ENCODE results near the gene MPPED2. TPM values are rescaled to one million over a fixed set of nuclear protein-coding genes. Genes with fewer than 3 reads are reported as not detected.

MPPED2 gene
- total RNA-seq, 4 donors from 2014 or later: 1.4 to 17.9 (median 5.3) TPM

DNA sequence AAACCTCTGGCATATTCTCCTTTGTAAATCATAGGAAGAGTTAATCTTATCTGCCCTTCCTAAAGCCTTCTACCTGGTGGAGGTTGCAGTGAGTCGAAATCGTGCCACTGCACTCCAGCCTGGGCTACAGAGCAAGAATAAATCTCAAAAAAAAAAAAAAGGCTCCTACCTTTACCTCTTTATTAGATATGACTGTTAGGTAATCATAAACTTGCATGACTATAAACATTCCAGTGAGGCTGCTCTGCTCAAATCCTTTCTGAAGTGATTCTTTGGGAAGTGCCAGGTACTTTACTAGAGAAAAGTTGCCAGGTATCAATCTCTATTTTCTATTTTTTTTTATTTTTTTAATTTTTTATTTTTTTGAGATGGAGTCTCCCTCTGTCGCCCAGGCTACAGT is 59.6 kb downstream of the MPPED2 start:
- no peak for ATAC-seq
- H3K9me3 ChIP-seq: no peaks in the 10 kb centered on the region
- H3K27ac ChIP-seq: no peak overlapping the region
- H3K4me3 ChIP-seq: no peak overlapping the region
- H3K4me1 ChIP-seq: no peaks in the 10 kb centered on the region
- H3K27me3 ChIP-seq: no peaks in the 10 kb centered on the region
- TF ChIP-seq POLR2A (IDR thresholded peaks at IDR 0.05): no peak
- TF ChIP-seq POLR2AphosphoS5 (IDR thresholded peaks at IDR 0.05): no peak
- TF ChIP-seq, protein P1, sequence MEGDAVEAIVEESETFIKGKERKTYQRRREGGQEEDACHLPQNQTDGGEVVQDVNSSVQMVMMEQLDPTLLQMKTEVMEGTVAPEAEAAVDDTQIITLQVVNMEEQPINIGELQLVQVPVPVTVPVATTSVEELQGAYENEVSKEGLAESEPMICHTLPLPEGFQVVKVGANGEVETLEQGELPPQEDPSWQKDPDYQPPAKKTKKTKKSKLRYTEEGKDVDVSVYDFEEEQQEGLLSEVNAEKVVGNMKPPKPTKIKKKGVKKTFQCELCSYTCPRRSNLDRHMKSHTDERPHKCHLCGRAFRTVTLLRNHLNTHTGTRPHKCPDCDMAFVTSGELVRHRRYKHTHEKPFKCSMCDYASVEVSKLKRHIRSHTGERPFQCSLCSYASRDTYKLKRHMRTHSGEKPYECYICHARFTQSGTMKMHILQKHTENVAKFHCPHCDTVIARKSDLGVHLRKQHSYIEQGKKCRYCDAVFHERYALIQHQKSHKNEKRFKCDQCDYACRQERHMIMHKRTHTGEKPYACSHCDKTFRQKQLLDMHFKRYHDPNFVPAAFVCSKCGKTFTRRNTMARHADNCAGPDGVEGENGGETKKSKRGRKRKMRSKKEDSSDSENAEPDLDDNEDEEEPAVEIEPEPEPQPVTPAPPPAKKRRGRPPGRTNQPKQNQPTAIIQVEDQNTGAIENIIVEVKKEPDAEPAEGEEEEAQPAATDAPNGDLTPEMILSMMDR (IDR thresholded peaks at IDR 0.05): no peak
- TF ChIP-seq EP300 (IDR thresholded peaks at IDR 0.05): no peak
- no peaks in the 10 kb centered on the region for H3K36me3 ChIP-seq
- WGBS, 2 donors (ENCODE audit: low coverage in 1 of 2): 75 to 100% methylated on average over 2 to 3 of the region's 3 CpGs

DNA sequence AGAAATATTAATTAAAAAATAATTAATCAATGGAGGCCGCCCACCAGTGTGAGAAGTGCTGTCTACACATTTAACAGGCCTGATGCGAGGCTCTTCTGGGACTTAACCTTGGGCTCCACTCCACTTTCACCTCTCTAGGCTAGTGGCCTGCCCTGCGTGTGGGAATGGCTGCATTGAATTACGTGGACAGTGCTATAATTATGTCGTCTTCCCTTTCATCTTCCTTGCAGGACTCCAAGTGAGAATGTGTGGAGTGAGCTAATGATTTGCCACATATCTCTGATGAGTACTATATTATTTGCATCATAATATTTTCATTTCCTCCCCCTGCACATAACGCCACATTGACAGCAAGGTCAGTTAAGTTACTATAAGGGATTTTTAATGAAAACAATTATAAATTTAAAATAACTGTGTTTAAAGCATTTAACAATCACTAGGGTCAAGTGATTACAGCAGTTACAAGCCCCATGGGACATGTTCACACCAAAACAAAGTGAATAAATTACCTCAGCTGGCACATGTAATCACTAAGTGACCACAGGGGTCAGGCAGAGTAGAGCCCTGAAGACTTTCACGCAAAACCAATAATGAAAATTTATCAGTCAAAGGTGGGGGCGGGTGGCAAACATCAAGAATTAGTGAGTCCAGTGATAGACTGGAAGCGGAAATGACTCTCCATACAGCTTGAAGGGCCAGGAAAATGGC is 63.5 kb downstream of the MPPED2 start:
- H3K27ac ChIP-seq: no peak overlapping the region
- TF ChIP-seq, protein P1 (IDR thresholded peaks at IDR 0.05): no peak
- no peaks in the 10 kb centered on the region for H3K4me1 ChIP-seq
- H3K36me3 ChIP-seq: no peaks in the 10 kb centered on the region
- H3K9me3 ChIP-seq: no peaks in the 10 kb centered on the region
- no peak overlapping the region for H3K4me3 ChIP-seq
- ATAC-seq: no peak
- no peaks in the 10 kb centered on the region for H3K27me3 ChIP-seq
- 85 to 96% methylated on average over 4 to 8 of the region's 9 CpGs for WGBS, 2 donors (ENCODE audit: low coverage in 1 of 2)

DNA sequence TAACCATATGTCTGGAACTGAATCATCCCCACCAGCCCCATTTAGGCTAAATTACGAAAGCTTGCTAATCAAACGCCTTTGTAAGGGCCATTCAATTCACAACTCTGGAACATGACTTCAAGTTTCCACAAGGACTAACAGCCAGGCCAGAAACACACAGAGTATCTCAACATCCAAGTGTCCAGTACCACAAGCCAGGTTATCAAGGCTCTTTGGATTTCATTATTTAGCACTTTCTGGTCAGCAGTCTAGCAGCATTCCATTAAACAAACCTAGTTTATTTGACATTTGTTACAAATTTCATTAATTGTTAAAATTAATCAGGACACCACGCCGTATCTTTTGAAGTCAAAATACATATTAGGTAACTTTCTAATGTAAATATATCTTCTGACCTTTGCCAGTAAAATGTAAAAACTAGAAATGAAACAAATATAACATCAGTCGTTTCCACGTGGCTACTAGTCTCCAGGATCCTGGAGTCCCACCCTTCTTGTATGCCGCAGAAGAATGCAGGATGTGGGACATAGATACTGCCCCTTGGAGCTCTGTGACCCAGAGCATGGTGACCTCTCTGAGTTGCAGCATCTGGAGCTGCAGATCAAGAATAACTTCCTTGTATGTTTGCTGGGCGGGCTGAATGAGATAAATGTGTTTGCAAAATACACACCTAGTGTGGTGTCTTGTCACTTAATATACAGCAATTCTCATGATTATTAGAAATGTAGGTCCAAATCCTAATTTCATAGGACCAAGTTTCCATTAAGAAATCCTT is 64.7 kb downstream of the MPPED2 start:
- H3K27me3 ChIP-seq: no peaks in the 10 kb centered on the region
- H3K27ac ChIP-seq: no peak overlapping the region
- WGBS, 2 donors (ENCODE audit: low coverage in 1 of 2): 67 to 68% methylated on average over 7 to 8 of the region's 8 CpGs
- TF ChIP-seq EP300 (IDR thresholded peaks at IDR 0.05): no peak
- no peak for TF ChIP-seq POLR2AphosphoS5 (IDR thresholded peaks at IDR 0.05)
- TF ChIP-seq POLR2A (IDR thresholded peaks at IDR 0.05): no peak
- TF ChIP-seq, protein P1 (IDR thresholded peaks at IDR 0.05): no peak
- H3K9me3 ChIP-seq: no peaks in the 10 kb centered on the region
- no peak overlapping the region for H3K4me3 ChIP-seq
- H3K4me1 ChIP-seq: no peaks in the 10 kb centered on the region
- no peak for ATAC-seq
- no peaks in the 10 kb centered on the region for H3K36me3 ChIP-seq

DNA sequence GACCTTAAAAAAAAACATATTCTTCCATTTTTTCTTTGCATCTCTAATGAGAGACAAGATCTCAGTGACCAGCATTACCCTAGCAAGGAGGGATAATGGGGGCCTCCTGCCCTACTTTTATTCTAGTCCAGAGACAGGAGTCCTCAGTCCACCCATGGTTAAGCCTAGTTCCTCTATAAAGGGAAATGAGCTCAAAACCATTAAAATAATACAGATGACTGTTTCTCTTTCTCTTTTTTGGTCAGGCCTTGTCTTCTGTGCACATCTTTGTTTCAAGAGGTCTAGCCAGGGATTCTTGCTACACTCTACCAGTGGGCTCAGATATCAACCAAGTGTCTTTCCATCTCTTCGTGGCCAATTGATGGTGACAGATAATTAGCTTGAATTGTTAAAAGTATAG is 73.1 kb downstream of the MPPED2 start:
- no peak overlapping the region for H3K27ac ChIP-seq
- H3K9me3 ChIP-seq: no peaks in the 10 kb centered on the region
- no peak for TF ChIP-seq POLR2AphosphoS5 (IDR thresholded peaks at IDR 0.05)
- no peaks in the 10 kb centered on the region for H3K27me3 ChIP-seq
- no peaks in the 10 kb centered on the region for H3K36me3 ChIP-seq
- WGBS, 2 donors (ENCODE audit: low coverage in 1 of 2): 100% methylated on average over 1 of the region's 1 CpG
- H3K4me3 ChIP-seq: no peak overlapping the region
- ATAC-seq: no peak
- no peaks in the 10 kb centered on the region for H3K4me1 ChIP-seq

DNA sequence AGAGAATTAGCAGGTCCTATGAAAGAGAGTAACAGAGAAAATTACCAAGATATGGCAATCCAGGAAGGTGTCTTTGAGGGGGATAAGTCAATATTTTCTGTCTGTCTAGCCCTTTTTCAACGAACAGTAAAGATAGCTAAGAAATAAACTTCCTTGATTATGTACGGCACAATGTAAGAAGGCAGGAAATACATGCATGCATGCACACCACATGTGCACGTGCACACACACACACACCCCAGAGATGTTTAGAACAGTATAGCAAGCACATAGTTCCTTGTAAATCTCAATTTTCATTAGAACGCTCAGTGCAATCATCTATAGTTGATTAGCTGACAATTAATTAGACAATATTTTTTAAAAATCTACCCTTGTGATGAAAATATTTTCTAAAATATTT is 74.7 kb downstream of the MPPED2 start:
- Histone ChIP-seq H3K27me3 (no peaks in the 10 kb centered on the region), H3K36me3 (no peaks in the 10 kb centered on the region), H3K9me3 (no peaks in the 10 kb centered on the region), H3K4me1 (no peaks in the 10 kb centered on the region), H3K27ac (no peak overlapping the region), H3K4me3 (no peak overlapping the region)
- no peak for TF ChIP-seq POLR2AphosphoS5 (IDR thresholded peaks at IDR 0.05)
- whole genome bisulfite sequencing, 2 donors (ENCODE audit: low coverage in 1 of 2): 80 to 81% methylated on average over 4 of the region's 4 CpGs
- no peak for ATAC-seq

DNA sequence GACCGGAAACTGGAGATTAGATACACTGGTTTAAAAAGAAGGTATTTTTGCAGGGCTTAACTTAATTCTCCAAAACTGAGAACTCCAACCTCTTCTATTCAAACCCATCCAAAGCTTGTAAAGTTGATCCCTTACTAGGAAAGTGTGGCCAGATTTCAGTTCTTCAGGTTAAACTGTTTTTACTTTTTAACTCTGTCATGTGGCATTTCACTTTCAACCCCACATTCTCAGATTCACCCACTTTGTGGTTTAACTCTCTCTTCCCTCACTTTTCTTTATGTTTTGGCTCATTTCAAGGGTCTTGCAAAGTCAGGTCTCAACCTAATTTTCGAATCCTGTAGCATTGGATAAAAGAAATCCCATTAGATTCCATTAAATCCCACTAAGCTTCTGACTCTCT is 75.4 kb downstream of the MPPED2 start:
- no peaks in the 10 kb centered on the region for H3K36me3 ChIP-seq
- no peak for TF ChIP-seq POLR2A (IDR thresholded peaks at IDR 0.05)
- TF ChIP-seq, protein P1 (IDR thresholded peaks at IDR 0.05): no peak
- no peak for TF ChIP-seq POLR2AphosphoS5 (IDR thresholded peaks at IDR 0.05)
- TF ChIP-seq EP300 (IDR thresholded peaks at IDR 0.05): no peak
- H3K4me1 ChIP-seq: no peaks in the 10 kb centered on the region
- H3K27me3 ChIP-seq: no peaks in the 10 kb centered on the region
- H3K9me3 ChIP-seq: no peaks in the 10 kb centered on the region
- no peak overlapping the region for H3K4me3 ChIP-seq
- WGBS, 2 donors (ENCODE audit: low coverage in 1 of 2): 75 to 87% methylated on average over 1 to 2 of the region's 2 CpGs
- no peak overlapping the region for H3K27ac ChIP-seq
- no peak for ATAC-seq
